Stimulated activated CD4-positive, alpha-beta T cell treated with anti-CD3 and anti-CD28 coated beads, Interleukin-2, amount 100 ng/mL, for 48 hours (primary cell): ENCODE measurements around the gene VEZF1.

ENCODE experiments used
- DNase-seq, 2 donors: peaks; one replicate each; pipeline ENCODE4 v3.0.0-alpha.2; 2020

Gene VEZF1

GRCh38 chr17:57948555-57949420 is 39.3 kb downstream of the VEZF1 start:
- no peak for DNase-seq

- DNase-seq = no peak
These were observed 39.9 kb downstream of the VEZF1 start for GRCh38 chr17:57948169-57948554.

GRCh38 chr17:57947369-57947768 is 40.7 kb downstream of the VEZF1 start:
- no peak for DNase-seq

GRCh38 chr17:57946798-57947358 is 41.2 kb downstream of the VEZF1 start:
- no peak for DNase-seq

- DNase-seq = no peak
These were observed 41.9 kb downstream of the VEZF1 start for GRCh38 chr17:57945996-57946797.

- DNase-seq = no peak
These were observed 43.1 kb downstream of the VEZF1 start for GRCh38 chr17:57944908-57945307.

- DNase-seq = no peak
These were observed 44.4 kb downstream of the VEZF1 start for GRCh38 chr17:57943645-57944044.

GRCh38 chr17:57943140-57943539 is 44.9 kb downstream of the VEZF1 start:
- no peak for DNase-seq

GRCh38 chr17:57941384-57942370 is 46.4 kb downstream of the VEZF1 start:
- DNase-seq = no peak

GRCh38 chr17:57940653-57941329 is 47.3 kb downstream of the VEZF1 start:
- DNase-seq = no peak

GRCh38 chr17:57940231-57940630 is 47.8 kb downstream of the VEZF1 start:
- DNase-seq = no peak

- DNase-seq = no peak
These were observed 48.3 kb downstream of the VEZF1 start for GRCh38 chr17:57939797-57940196.

GRCh38 chr17:57938061-57938502 is 50.0 kb downstream of the VEZF1 start:
- no peak for DNase-seq

- no peak for DNase-seq
These were observed 50.6 kb downstream of the VEZF1 start for GRCh38 chr17:57937492-57937891.

- no peak for DNase-seq
These were observed 51.9 kb downstream of the VEZF1 start for GRCh38 chr17:57935833-57936807.

GRCh38 chr17:57931488-57932137 is 56.4 kb downstream of the VEZF1 start:
- DNase-seq = no peak

GRCh38 chr17:57930239-57930638 is 57.8 kb downstream of the VEZF1 start:
- DNase-seq = no peak

GRCh38 chr17:57929386-57929785 is 58.7 kb downstream of the VEZF1 start:
- no peak for DNase-seq

GRCh38 chr17:57928928-57929327 is 59.1 kb downstream of the VEZF1 start:
- DNase-seq = no peak
